Measurements from ENCODE around the gene STRN3. TPM values are rescaled to one million over a fixed set of nuclear protein-coding genes. Genes with fewer than 3 reads are reported as not detected.
"Not testable (repeated sequence)": the region's sequence is repeated elsewhere in the genome, so short reads cannot be mapped to it uniquely, and the experiment has no call there.

STRN3 gene
- total RNA-seq, 3 donors from 2014 or later: 46.0 to 61.9 (median 46.3) TPM

GRCh38 chr14:30906752-30907658, 119.2 kb downstream of the STRN3 start:
- Histone ChIP-seq H3K9me3 (no peaks in the 10 kb centered on the region), H3K4me3 (no peak overlapping the region), H3K4me1 (ENCODE audit: low read depth) (no peaks in the 10 kb centered on the region), H3K36me3 (ENCODE audit: low read depth) (no peaks in the 10 kb centered on the region)
- intact Hi-C loops (cut with DNase I, micrococcal nuclease): no loop called here
- no peak for ATAC-seq
- TF ChIP-seq, protein P1, sequence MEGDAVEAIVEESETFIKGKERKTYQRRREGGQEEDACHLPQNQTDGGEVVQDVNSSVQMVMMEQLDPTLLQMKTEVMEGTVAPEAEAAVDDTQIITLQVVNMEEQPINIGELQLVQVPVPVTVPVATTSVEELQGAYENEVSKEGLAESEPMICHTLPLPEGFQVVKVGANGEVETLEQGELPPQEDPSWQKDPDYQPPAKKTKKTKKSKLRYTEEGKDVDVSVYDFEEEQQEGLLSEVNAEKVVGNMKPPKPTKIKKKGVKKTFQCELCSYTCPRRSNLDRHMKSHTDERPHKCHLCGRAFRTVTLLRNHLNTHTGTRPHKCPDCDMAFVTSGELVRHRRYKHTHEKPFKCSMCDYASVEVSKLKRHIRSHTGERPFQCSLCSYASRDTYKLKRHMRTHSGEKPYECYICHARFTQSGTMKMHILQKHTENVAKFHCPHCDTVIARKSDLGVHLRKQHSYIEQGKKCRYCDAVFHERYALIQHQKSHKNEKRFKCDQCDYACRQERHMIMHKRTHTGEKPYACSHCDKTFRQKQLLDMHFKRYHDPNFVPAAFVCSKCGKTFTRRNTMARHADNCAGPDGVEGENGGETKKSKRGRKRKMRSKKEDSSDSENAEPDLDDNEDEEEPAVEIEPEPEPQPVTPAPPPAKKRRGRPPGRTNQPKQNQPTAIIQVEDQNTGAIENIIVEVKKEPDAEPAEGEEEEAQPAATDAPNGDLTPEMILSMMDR (IDR thresholded peaks at IDR 0.05): no peak
- no peak for DNase-seq

GRCh38 chr14:30903285-30904124, 122.7 kb downstream of the STRN3 start:
- TF ChIP-seq, protein P1 (IDR thresholded peaks at IDR 0.05): no peak
- Histone ChIP-seq H3K36me3 (ENCODE audit: low read depth) (no peaks in the 10 kb centered on the region), H3K4me1 (ENCODE audit: low read depth) (no peaks in the 10 kb centered on the region), H3K4me3 (no peak overlapping the region), H3K9me3 (no peaks in the 10 kb centered on the region)
- intact Hi-C loops (cut with DNase I, micrococcal nuclease): no loop called here
- DNase-seq (no peak), ATAC-seq (no peak)

- H3K9me3 ChIP-seq; H3K36me3 ChIP-seq (ENCODE audit: low read depth); H3K4me3 ChIP-seq; ATAC-seq; H3K4me1 ChIP-seq (ENCODE audit: low read depth); DNase-seq; intact Hi-C loops (cut with DNase I, micrococcal nuclease): not testable (repeated sequence)
Observed at GRCh38 chr14:30897121-30897520, 129.1 kb downstream of the STRN3 start.

DNA sequence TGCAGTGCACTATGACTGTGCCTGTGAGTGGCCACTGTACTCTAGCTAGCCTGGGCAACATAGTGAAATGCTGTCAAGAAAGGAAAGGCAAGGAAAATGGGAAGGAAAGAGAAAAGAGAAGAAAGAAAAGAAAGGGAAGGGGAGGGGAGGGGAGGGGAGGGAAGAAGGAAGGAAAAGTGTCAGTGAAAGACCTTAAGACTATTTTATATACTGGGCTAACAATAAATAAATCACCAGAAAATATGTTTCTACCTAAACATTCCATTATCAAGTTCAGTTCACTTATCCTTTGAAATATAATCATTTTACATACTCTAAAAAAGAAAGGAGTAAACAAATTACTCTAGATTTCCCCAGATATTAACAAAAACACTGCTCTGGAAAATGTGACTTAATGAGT, 129.7 kb downstream of the STRN3 start:
- ATAC-seq: no peak
- Histone ChIP-seq H3K36me3 (ENCODE audit: low read depth) (no peaks in the 10 kb centered on the region), H3K4me3 (no peak overlapping the region), H3K4me1 (ENCODE audit: low read depth) (no peaks in the 10 kb centered on the region), H3K9me3 (no peaks in the 10 kb centered on the region)
- TF ChIP-seq, protein P1 (IDR thresholded peaks at IDR 0.05): no peak
- intact Hi-C loops (cut with DNase I, micrococcal nuclease): no loop called here
- no peak for DNase-seq

DNA sequence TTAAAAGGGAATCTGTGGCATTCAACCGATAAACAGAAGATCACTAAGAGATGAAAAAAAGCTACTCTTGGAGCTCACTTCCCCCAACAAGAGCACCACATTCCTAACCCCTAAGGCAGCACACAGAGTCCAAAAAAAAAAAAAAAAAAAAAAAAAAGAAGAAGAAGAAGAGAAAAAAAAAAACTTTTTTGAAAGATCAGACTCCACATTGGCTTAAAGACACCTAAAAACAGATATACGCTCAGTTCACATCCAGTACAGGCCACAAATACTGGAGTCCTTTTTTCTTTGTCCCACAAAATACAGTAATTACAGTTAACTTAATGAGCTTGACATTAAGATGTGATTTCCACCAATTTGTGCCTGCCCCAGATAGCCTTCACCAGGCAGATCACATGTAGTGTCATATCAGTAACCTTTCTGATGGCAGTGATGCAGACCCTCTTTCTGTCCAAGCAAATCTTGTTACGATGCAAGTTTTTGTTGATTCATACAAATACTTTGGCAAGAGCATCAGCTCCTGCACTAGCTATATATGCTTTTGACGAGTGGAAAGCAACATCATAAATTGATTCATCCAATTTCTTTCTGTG, 131.2 kb downstream of the STRN3 start:
- DNase-seq (no peak), ATAC-seq (no peak)
- intact Hi-C loops (cut with DNase I, micrococcal nuclease): no loop called here
- Histone ChIP-seq H3K9me3 (no peaks in the 10 kb centered on the region), H3K36me3 (ENCODE audit: low read depth) (no peaks in the 10 kb centered on the region), H3K4me1 (ENCODE audit: low read depth) (no peaks in the 10 kb centered on the region), H3K4me3 (no peak overlapping the region)
- TF ChIP-seq, protein P1 (IDR thresholded peaks at IDR 0.05): no peak

All from mucosa of descending colon (tissue), 3 donors.